ENCODE data around the gene ATP5PO. TPM values are rescaled to one million over a fixed set of nuclear protein-coding genes. Genes with fewer than 3 reads are reported as not detected.

ATP5PO gene
- total RNA-seq, 1 experiment from 2014 or later = 192 TPM

Other genes with a start within 250 kb of the ATP5PO start
- 19.1 and 40.2 TPM in 2 replicates for gene MRPS6, start 157.8 kb upstream of the ATP5PO start, total RNA-seq (2014; rRNA removed; shearing (Covaris generic))
- gene SLC5A3, start 157.8 kb upstream of the ATP5PO start, total RNA-seq (2014; rRNA removed; shearing (Covaris generic)) = 9.2 and 12.2 TPM in 2 replicates

Measured in HT1080 (cell line).